Measurements from ENCODE around the gene KRTAP4-1. TPM values are rescaled to one million over a fixed set of nuclear protein-coding genes. Genes with fewer than 3 reads are reported as not detected.
"Not testable (repeated sequence)": the region's sequence is repeated elsewhere in the genome, so short reads cannot be mapped to it uniquely, and the experiment has no call there.

Gene KRTAP4-1
- total and polyA plus RNA-seq, 9 donors, result not detected

- Histone ChIP-seq H3K9me3 (replicated peaks; ENCODE audit: control insufficient read depth, low read depth, low read length) (peaks cover 2% of the 10 kb centered on the region), H3K4me1 (ENCODE audit: control insufficient read depth, insufficient read depth, low read length) (no peaks in the 10 kb centered on the region), H3K27me3 (ENCODE audit: control insufficient read depth, insufficient read depth, low read length) (peaks cover 2% of the 10 kb centered on the region), H3K36me3 (ENCODE audit: control insufficient read depth, insufficient read depth, low read length) (no peaks in the 10 kb centered on the region), H3K27ac (ENCODE audit: low read length) (no peak overlapping the region), H3K4me3 (ENCODE audit: low read length) (no peak overlapping the region)
- DNase-seq, result peak; percentile 22
- 85% methylated on average over 1 of the region's 3 CpGs for WGBS (ENCODE audit: insufficient coverage)
Measured at GRCh38 chr17:41176744-41177387, 7.8 kb downstream of the KRTAP4-1 start.

- H3K4me1 ChIP-seq (ENCODE audit: control insufficient read depth, insufficient read depth, low read length), result no peaks in the 10 kb centered on the region
- no peak overlapping the region for H3K4me3 ChIP-seq (ENCODE audit: low read length)
- H3K27ac ChIP-seq (ENCODE audit: low read length), result no peak overlapping the region
- no peaks in the 10 kb centered on the region for H3K36me3 ChIP-seq (ENCODE audit: control insufficient read depth, insufficient read depth, low read length)
- 60% methylated on average over 1 of the region's 2 CpGs for WGBS (ENCODE audit: insufficient coverage)
- H3K9me3 ChIP-seq (replicated peaks; ENCODE audit: control insufficient read depth, low read depth, low read length), result no peaks in the 10 kb centered on the region
- H3K27me3 ChIP-seq (ENCODE audit: control insufficient read depth, insufficient read depth, low read length), result peaks cover 2% of the 10 kb centered on the region
- no peak for DNase-seq
Measured at GRCh38 chr17:41171886-41172285, 12.8 kb downstream of the KRTAP4-1 start.

GRCh38 chr17:41168121-41168520 lies 16.6 kb downstream of the KRTAP4-1 start, which contains the start of gene KRTAP4-3:
Gene KRTAP4-3, minus strand, starts transcription at chr17:41168221. Its CDS starts 49 bp downstream, at chr17:41168172.
- no peak for DNase-seq
- Histone ChIP-seq H3K27me3 (ENCODE audit: control insufficient read depth, insufficient read depth, low read length) (peaks cover 2% of the 10 kb centered on the region), H3K9me3 (replicated peaks; ENCODE audit: control insufficient read depth, low read depth, low read length) (no peaks in the 10 kb centered on the region), H3K36me3 (ENCODE audit: control insufficient read depth, insufficient read depth, low read length) (no peaks in the 10 kb centered on the region), H3K4me1 (ENCODE audit: control insufficient read depth, insufficient read depth, low read length) (no peaks in the 10 kb centered on the region), H3K27ac (ENCODE audit: low read length) (no peak within 1 kb of the TSS), H3K4me3 (ENCODE audit: low read length) (no peak within 1 kb of the TSS)
- WGBS (ENCODE audit: insufficient coverage), result no CpG with 5 or more reads among the region's 1 CpG

DNA sequence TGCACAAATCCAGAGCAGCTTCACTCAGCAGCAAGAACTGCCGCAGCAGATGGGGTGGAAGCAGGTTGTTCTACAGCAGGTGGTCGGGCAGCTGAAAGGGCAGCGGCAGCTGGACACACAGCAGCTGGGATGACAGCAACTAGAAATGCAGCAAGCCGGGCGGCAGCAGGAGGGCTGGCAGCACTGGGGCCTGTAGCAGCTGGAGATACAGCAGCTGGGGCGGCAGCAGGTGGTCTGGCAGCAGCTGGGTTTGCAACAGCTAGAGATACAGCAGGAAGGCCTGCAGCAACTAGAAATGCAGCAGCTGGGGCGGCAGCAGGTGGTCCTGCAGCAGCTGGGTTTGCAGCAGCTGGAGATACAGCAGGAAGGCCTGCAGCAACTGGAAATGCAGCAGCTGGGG lies 17.1 kb downstream of the KRTAP4-1 start:
- Histone ChIP-seq H3K36me3 (ENCODE audit: control insufficient read depth, insufficient read depth, low read length) (no peaks in the 10 kb centered on the region), H3K4me3 (ENCODE audit: low read length) (no peak overlapping the region), H3K9me3 (replicated peaks; ENCODE audit: control insufficient read depth, low read depth, low read length) (no peaks in the 10 kb centered on the region), H3K27ac (ENCODE audit: low read length) (no peak overlapping the region), H3K4me1 (ENCODE audit: control insufficient read depth, insufficient read depth, low read length) (no peaks in the 10 kb centered on the region), H3K27me3 (ENCODE audit: control insufficient read depth, insufficient read depth, low read length) (peaks cover 2% of the 10 kb centered on the region)
- WGBS (ENCODE audit: insufficient coverage), result 85% methylated on average over 7 of the region's 7 CpGs
- DNase-seq, result no peak

GRCh38 chr17:41163828-41164227 lies 20.9 kb downstream of the KRTAP4-1 start:
- Histone ChIP-seq H3K27me3 (ENCODE audit: control insufficient read depth, insufficient read depth, low read length) (peaks cover 2% of the 10 kb centered on the region), H3K9me3 (replicated peaks; ENCODE audit: control insufficient read depth, low read depth, low read length) (no peaks in the 10 kb centered on the region), H3K4me3 (ENCODE audit: low read length) (no peak overlapping the region), H3K4me1 (ENCODE audit: control insufficient read depth, insufficient read depth, low read length) (no peaks in the 10 kb centered on the region), H3K36me3 (ENCODE audit: control insufficient read depth, insufficient read depth, low read length) (no peaks in the 10 kb centered on the region), H3K27ac (ENCODE audit: low read length) (no peak overlapping the region)
- no peak for DNase-seq
- 41% methylated on average over 3 of the region's 7 CpGs for WGBS (ENCODE audit: insufficient coverage)

DNA sequence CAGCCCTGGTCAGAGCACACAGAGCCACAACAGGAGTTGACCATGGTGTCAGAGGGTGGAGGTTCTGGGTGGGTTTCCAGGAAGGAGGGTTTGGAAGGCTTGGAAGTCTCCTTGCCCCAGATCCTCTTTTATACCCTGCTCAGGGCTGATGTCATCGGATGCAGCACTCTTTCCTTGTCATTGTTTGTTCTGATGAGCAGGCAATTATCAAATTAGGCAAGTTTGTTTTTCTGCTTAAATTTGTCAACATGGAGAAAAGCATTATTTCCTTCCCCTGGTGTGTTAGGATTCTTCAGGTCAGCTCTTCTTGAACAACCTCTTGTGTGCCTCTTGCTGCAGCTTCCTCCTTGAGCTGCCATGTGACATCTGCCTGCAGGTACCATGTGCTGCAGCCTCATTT lies 24.1 kb downstream of the KRTAP4-1 start, which contains the start of gene KRTAP4-4:
KRTAP4-4 (minus strand) TSS at position 101 of the 400 bp plus-strand sequence; CDS start at position 44, 57 bp downstream.
- Histone ChIP-seq H3K9me3 (replicated peaks; ENCODE audit: control insufficient read depth, low read depth, low read length) (no peaks in the 10 kb centered on the region), H3K27ac (ENCODE audit: low read length) (no peak within 1 kb of the TSS), H3K27me3 (ENCODE audit: control insufficient read depth, insufficient read depth, low read length) (peaks cover 2% of the 10 kb centered on the region), H3K36me3 (ENCODE audit: control insufficient read depth, insufficient read depth, low read length) (no peaks in the 10 kb centered on the region), H3K4me3 (ENCODE audit: low read length) (no peak within 1 kb of the TSS), H3K4me1 (ENCODE audit: control insufficient read depth, insufficient read depth, low read length) (no peaks in the 10 kb centered on the region)
- DNase-seq, result no peak
- no CpG with 5 or more reads among the region's 1 CpG for whole genome bisulfite sequencing (ENCODE audit: insufficient coverage)

DNA sequence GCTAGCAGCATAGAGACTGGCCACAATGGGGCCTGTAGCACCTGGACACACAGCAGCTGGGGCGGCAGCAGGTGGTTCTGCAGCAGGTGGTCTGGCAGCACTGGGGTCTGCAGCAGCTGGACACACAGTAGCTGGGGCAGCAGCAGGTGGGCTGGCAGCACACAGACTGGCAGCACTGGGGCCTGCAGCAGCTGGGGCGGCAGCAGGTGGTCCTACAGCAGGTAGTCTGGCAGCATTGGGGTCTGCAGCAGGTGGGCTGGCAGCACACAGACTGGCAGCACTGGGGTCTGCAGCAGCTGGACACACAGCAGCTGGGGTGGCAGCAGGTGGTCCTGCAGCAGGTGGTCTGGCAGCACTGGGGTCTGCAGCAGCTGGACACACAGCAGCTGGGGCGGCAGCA lies 24.5 kb downstream of the KRTAP4-1 start:
- not testable (repeated sequence) for H3K27me3 ChIP-seq (ENCODE audit: control insufficient read depth, insufficient read depth, low read length); H3K36me3 ChIP-seq (ENCODE audit: control insufficient read depth, insufficient read depth, low read length); H3K4me1 ChIP-seq (ENCODE audit: control insufficient read depth, insufficient read depth, low read length); H3K27ac ChIP-seq (ENCODE audit: low read length); DNase-seq; H3K4me3 ChIP-seq (ENCODE audit: low read length); H3K9me3 ChIP-seq (replicated peaks; ENCODE audit: control insufficient read depth, low read depth, low read length)
- 77% methylated on average over 3 of the region's 3 CpGs for WGBS (ENCODE audit: insufficient coverage)

- Histone ChIP-seq H3K4me3 (ENCODE audit: low read length) (no peak overlapping the region), H3K9me3 (replicated peaks; ENCODE audit: control insufficient read depth, low read depth, low read length) (no peaks in the 10 kb centered on the region), H3K27me3 (ENCODE audit: control insufficient read depth, insufficient read depth, low read length) (no peaks in the 10 kb centered on the region), H3K36me3 (ENCODE audit: control insufficient read depth, insufficient read depth, low read length) (no peaks in the 10 kb centered on the region), H3K4me1 (ENCODE audit: control insufficient read depth, insufficient read depth, low read length) (no peaks in the 10 kb centered on the region), H3K27ac (ENCODE audit: low read length) (no peak overlapping the region)
- no CpG with 5 or more reads among the region's 2 CpGs for WGBS (ENCODE audit: insufficient coverage)
- peak; percentile 52 for DNase-seq
Measured at GRCh38 chr17:41153856-41154255, 30.9 kb downstream of the KRTAP4-1 start.

DNA sequence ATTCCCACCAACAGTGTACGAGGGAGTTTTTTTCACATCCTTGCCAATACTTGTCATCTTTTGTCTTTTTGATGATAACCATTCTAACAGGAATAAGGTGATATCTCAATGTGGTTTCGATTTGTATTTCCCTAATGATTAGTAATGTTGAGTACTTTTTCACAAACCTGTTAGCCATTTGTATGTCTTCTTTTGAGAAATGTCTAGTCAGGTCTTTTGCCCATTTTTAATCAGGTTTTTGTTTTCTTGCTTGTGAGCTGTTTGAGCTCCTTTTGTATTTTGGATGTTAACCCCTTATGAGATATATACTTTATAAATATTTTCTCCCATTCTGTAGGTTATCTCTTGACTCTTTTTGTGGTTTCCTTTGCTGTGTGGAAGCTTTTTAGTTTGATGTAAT lies 33.2 kb downstream of the KRTAP4-1 start:
- no peaks in the 10 kb centered on the region for H3K27me3 ChIP-seq (ENCODE audit: control insufficient read depth, insufficient read depth, low read length)
- WGBS (ENCODE audit: insufficient coverage), result no CpG with 5 or more reads among the region's 2 CpGs
- DNase-seq, result no peak

GRCh38 chr17:41150026-41150425 lies 34.7 kb downstream of the KRTAP4-1 start:
- Histone ChIP-seq H3K4me1 (ENCODE audit: control insufficient read depth, insufficient read depth, low read length) (no peaks in the 10 kb centered on the region), H3K27me3 (ENCODE audit: control insufficient read depth, insufficient read depth, low read length) (no peaks in the 10 kb centered on the region), H3K4me3 (ENCODE audit: low read length) (no peak overlapping the region), H3K9me3 (replicated peaks; ENCODE audit: control insufficient read depth, low read depth, low read length) (no peaks in the 10 kb centered on the region), H3K27ac (ENCODE audit: low read length) (no peak overlapping the region), H3K36me3 (ENCODE audit: control insufficient read depth, insufficient read depth, low read length) (no peaks in the 10 kb centered on the region)
- WGBS (ENCODE audit: insufficient coverage), result 54% methylated on average over 3 of the region's 4 CpGs
- no peak for DNase-seq

More for the DNA sequence above, 33.2 kb downstream of the KRTAP4-1 start:
- Histone ChIP-seq H3K9me3 (replicated peaks; ENCODE audit: control insufficient read depth, low read depth, low read length) (no peaks in the 10 kb centered on the region), H3K36me3 (ENCODE audit: control insufficient read depth, insufficient read depth, low read length) (no peaks in the 10 kb centered on the region), H3K27ac (ENCODE audit: low read length) (no peak overlapping the region), H3K4me1 (ENCODE audit: control insufficient read depth, insufficient read depth, low read length) (no peaks in the 10 kb centered on the region), H3K4me3 (ENCODE audit: low read length) (no peak overlapping the region)

DNA sequence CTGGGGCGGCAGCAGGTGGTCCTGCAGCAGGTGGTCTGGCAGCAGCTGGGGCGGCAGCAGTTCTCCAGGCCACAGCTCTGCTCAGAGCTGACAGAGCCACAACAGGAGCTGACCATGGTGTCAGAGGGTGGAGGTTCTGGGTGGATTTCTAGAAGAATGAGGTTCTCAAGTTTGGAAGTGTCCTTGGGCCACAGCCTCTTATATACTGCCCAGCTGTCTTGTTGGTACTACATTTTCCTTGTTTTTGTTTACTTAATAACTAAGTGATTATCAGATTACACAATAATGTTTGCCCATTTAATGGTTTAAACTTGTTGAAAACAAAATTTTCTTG lies 35.1 kb downstream of the KRTAP4-1 start, which contains the start of gene KRTAP4-5:
KRTAP4-5 (minus strand) TSS at position 174 of the 334 bp plus-strand sequence; CDS start at position 116, 58 bp downstream.
- WGBS (ENCODE audit: insufficient coverage), result 48% methylated on average over 2 of the region's 2 CpGs
- no peaks in the 10 kb centered on the region for H3K27me3 ChIP-seq (ENCODE audit: control insufficient read depth, insufficient read depth, low read length)

More for the DNA sequence above, 35.1 kb downstream of the KRTAP4-1 start, which contains the start of gene KRTAP4-5:
- H3K4me1 ChIP-seq (ENCODE audit: control insufficient read depth, insufficient read depth, low read length), result no peaks in the 10 kb centered on the region
- H3K36me3 ChIP-seq (ENCODE audit: control insufficient read depth, insufficient read depth, low read length), result no peaks in the 10 kb centered on the region
- H3K4me3 ChIP-seq (ENCODE audit: low read length), result no peak within 1 kb of the TSS
- H3K27ac ChIP-seq (ENCODE audit: low read length), result no peak within 1 kb of the TSS
- H3K9me3 ChIP-seq (replicated peaks; ENCODE audit: control insufficient read depth, low read depth, low read length), result no peaks in the 10 kb centered on the region
- DNase-seq, result no peak

Measured in muscle of leg (tissue), 11 donors.